Measurements from ENCODE around the gene TBL1X. TPM values are rescaled to one million over a fixed set of nuclear protein-coding genes. Genes with fewer than 3 reads are reported as not detected.

TBL1X gene
- total and polyA plus RNA-seq, 12 donors: 5.0 to 256 (median 28.1) TPM

DNA sequence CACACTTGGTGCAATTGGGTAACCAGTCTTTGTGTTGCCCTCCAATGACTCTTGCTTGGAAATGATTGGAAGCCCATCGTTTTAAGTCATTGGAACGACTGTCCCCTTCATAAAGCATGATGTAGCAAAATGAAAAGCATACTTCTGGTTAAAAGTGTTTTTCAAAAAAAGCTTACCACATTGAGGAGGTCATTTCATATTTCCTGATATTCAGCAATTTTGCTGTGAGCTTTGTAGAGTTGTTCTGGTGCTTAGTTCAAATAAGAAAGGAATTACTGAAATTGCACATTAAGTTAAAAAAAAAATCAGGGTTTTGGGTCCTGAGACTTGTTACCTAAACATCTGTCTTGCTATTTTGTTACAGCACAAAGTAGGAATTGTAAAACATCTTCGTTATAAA, 51.8 kb downstream of the TBL1X start:
- H3K36me3 ChIP-seq (replicated peaks in 1 of 2): no peaks in the 10 kb centered on the region
- no peak overlapping the region for H3K4me3 ChIP-seq
- peaks cover 6 to 9% of the 10 kb centered on the region in 2 donors for H3K4me1 ChIP-seq (replicated peaks in 1 of 2)
- H3K9me3 ChIP-seq (replicated peaks in 1 of 3): no peaks in the 10 kb centered on the region
- DNase-seq: no peak
- 53 to 76% (median 65%) methylated on average over 2 to 3 of the region's 3 CpGs for WGBS, 4 donors
- TF ChIP-seq POLR2A (IDR thresholded peaks at IDR 0.05): no peak
- TF ChIP-seq CTCF (IDR thresholded peaks at IDR 0.05): no peak
- H3K27ac ChIP-seq: no peak overlapping the region
- H3K27me3 ChIP-seq: no peaks in the 10 kb centered on the region
- intact Hi-C loops (cut with DNase I): no loop called here

GRCh38 chrX:9518051-9518450, 53.2 kb downstream of the TBL1X start:
- DNase-seq: no peak
- intact Hi-C loops (cut with DNase I): no loop called here
- WGBS, 4 donors: 89 to 94% (median 93%) methylated on average over 4 of the region's 4 CpGs

DNA sequence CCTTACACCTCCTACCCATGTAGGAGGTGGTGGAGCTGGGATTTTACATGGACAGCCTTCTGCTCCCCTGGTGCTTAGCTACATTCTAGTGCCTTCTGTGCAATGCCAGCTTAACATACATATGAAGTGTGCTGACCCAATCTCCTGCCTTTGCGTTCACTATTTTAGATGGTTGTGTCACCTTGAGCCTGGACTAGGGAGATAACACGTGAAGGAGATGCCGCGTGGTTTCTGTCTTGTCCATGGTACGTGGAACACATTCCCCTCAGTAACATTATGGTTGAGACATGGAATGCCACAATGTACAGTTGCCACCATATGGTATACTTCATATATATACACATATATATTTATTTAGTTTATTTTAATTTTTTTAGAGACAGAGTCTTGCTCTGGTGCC, 54.0 kb downstream of the TBL1X start:
- no peaks in the 10 kb centered on the region for H3K9me3 ChIP-seq (replicated peaks in 1 of 3)
- no peak overlapping the region for H3K4me3 ChIP-seq
- no peaks in the 10 kb centered on the region for H3K27me3 ChIP-seq
- TF ChIP-seq CTCF (IDR thresholded peaks at IDR 0.05): no peak
- TF ChIP-seq POLR2A (IDR thresholded peaks at IDR 0.05): no peak
- peaks cover 6 to 9% of the 10 kb centered on the region in 2 donors for H3K4me1 ChIP-seq (replicated peaks in 1 of 2)
- H3K27ac ChIP-seq: no peak overlapping the region
- WGBS, 4 donors: 94 to 99% (median 95%) methylated on average over 4 to 5 of the region's 5 CpGs
- DNase-seq: no peak
- intact Hi-C loops (cut with DNase I): no loop called here
- no peaks in the 10 kb centered on the region for H3K36me3 ChIP-seq (replicated peaks in 1 of 2)

More at GRCh38 chrX:9518051-9518450, 53.2 kb downstream of the TBL1X start:
- TF ChIP-seq POLR2A (IDR thresholded peaks at IDR 0.05): no peak
- TF ChIP-seq CTCF (IDR thresholded peaks at IDR 0.05): no peak
- Histone ChIP-seq H3K27ac (no peak overlapping the region), H3K4me3 (no peak overlapping the region), H3K4me1 (replicated peaks in 1 of 2) (peaks cover 6 to 9% of the 10 kb centered on the region in 2 donors), H3K36me3 (replicated peaks in 1 of 2) (no peaks in the 10 kb centered on the region), H3K9me3 (replicated peaks in 1 of 3) (no peaks in the 10 kb centered on the region), H3K27me3 (no peaks in the 10 kb centered on the region)

DNA sequence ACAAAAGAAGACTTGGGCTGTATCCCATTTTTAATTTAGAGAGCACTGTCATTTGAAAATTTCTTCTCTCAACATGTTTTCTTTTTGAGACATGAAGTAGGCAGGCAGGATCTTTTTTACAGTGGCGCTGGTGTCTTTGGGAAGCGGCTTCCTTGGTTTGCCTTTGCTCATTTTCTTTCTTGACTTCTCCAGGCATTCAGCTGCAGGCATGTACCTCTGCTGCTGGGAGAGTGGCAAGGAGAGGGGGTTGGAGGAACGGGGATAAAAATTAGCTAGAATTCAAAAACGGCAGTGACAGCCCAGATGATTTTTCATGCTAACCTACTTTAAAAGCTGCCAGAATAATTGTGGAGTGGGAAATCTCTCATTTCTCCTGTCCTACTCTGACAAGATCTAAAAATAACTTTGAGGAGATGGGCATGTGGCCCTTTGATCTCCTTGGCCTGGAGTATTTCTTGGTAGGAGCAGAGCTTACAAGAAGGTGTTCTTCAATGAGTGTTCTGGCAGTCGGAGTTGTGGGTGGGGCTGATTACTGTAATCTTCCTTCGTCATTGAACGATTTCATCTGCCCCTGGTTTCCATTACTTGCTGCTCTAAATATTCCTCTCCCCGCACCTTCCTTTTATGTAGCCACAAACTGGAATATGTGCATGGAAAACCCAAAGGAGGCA, 54.8 kb downstream of the TBL1X start:
- TF ChIP-seq CTCF (IDR thresholded peaks at IDR 0.05) (no peak), POLR2A (IDR thresholded peaks at IDR 0.05) (no peak)
- DNase-seq: peak in 3 of 7 donors; percentile 39 to 59 (median 45)
- no peaks in the 10 kb centered on the region for H3K9me3 ChIP-seq (replicated peaks in 1 of 3)
- H3K27ac ChIP-seq: no peak overlapping the region
- no peaks in the 10 kb centered on the region for H3K36me3 ChIP-seq (replicated peaks in 1 of 2)
- peaks cover 6 to 9% of the 10 kb centered on the region in 2 donors for H3K4me1 ChIP-seq (replicated peaks in 1 of 2)
- no peak overlapping the region for H3K4me3 ChIP-seq
- intact Hi-C loops (cut with DNase I): no loop called here
- H3K27me3 ChIP-seq: no peaks in the 10 kb centered on the region
- WGBS, 4 donors: 40 to 60% (median 53%) methylated on average over 8 of the region's 8 CpGs

All from adrenal gland (tissue), 12 donors.